ENCODE data around the gene WSCD2.
"Not testable (repeated sequence)": the region's sequence is repeated elsewhere in the genome, so short reads cannot be mapped to it uniquely, and the experiment has no call there.

The WSCD2 gene

DNA sequence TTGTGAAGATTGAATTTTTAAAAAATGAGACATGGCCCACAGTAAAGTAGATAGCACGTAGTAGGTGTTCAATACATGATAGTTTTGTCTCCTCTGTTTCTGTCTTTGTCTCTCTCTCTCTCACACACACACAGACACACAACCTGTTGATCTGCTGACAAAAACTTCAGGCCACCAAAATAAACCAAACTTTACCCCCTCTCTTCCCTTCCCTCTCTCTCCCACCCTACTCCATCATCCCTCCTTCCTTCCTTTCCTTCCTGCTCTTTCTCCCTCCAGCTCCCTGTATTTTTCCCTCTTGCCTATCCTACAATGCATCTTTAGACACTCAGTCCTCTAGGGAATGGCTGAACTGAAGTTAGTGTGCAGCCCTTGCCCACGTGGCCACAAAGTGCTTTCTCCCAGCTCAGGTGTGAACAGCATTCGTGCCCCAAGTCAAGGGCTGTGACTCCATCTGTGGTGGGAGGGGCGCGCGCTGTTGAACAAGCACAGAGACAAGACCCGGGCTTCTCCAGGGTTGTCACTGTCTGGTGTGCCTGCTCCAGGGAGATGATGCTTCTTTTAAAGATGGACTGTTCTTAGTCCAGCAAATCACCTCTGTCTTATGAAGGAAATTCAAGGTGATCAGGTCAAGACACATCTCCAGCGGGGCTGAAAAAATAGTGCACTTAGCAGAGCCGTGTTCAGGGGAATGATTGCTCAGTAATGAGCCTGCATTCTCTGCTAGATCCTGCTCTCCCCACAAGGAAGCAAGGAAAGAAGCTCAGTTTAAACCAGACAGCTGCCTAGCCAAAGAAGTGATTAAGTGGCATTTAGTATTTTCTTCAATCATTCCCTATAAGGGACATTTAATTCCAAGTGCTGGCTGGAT lies 75.3 kb downstream of the WSCD2 start:
- no peak for DNase-seq

DNA sequence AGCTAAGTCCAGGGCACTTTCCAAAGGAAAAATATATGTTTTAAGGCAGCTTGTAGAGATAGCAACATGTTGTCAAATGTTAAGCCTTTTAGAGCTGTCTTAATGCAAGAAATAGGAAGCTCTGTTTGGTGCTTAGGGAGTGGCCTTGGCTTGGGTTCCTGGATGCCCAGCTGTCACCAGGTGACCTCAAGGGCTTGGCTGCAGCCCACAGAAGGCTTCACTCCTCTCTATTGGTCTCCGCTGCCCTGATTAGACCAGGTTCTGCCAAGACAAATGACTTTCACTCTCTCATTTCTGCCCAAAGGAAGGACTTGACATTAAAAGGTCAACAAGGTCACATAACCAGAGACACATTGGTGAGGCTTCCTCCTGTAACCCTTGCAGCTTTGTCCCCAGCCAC lies 76.8 kb downstream of the WSCD2 start:
- DNase-seq, result no peak

DNA sequence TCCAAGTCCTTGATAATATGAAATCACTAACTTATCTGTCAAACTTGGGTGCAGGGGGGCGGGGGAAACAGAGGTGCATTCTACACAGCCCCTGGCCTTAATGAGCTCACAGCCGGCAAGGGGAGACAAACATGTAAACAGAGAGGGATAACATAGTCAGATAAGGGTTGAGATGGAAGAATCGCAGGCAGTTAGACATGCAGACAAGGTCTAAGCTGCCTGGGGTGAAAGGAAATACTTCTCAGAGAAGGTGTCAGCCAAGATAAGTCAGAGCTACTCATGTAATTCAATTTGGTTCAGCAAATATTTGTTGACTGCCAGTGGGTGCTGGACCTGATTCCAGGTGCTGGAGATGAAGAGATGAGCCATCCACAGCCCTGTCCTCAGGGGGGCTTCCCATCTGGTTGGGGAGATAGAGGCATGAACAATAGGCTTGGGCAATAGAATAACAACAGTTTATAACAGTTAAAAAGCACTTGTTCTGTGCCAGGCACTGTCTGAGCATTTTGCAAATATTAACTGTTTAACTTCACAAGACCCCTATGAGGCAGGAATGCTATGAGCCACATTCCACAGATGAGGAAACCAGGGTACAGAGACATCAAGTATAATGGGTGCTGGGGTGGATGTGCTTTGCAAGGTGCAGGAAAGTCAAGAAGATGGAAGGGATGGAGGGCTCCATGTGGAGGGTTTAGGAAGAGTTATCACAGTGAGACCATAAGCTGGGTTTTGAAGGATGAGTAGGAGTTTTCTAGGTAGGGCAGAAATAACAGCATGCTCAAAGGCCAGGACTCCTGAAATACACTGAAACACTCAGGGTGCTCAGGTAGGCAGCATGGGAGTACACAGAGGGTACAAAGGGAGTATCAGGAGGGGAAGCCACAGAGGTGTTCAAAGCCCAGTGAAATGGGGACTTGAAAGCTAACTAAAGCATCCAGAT lies 79.0 kb downstream of the WSCD2 start:
- no peak for DNase-seq

DNA sequence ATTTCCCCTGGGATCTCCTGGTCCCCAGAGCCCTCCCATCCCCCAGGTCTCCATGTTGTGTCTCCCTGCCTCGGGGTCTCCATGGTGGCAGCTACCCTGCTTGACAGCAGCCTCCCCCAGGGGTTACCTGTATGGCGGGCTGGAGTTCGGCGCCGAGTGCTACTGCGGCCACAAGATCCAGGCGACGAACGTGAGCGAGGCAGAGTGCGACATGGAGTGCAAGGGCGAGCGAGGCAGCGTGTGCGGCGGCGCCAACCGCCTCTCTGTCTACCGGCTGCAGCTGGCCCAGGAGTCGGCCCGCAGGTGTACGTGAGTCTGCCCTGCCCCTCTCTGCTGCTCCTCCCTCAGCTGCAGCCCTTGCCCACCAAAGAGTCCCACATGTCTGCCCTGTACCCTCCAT lies 80.9 kb downstream of the WSCD2 start:
- no peak for DNase-seq

DNA sequence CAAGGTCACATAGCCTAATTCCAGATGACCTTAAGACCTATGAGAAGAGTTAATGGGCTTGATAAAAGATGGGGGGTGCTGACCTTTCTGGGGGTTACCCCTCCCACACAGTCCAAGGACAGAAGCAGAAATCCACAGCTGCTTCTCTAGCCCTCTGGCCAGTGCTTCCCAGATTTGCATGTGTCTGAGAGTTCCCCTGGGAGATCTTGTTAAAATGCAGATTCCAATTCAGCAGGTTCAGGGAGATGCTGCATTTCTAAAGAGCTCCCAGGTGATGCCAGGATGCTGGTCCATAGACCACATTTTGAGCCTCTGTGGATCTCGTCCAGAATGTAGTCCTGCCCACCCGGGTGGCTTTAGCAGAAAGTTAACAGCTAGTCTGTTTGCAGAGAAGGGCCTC lies 82.1 kb downstream of the WSCD2 start:
- DNase-seq, result no peak

DNA sequence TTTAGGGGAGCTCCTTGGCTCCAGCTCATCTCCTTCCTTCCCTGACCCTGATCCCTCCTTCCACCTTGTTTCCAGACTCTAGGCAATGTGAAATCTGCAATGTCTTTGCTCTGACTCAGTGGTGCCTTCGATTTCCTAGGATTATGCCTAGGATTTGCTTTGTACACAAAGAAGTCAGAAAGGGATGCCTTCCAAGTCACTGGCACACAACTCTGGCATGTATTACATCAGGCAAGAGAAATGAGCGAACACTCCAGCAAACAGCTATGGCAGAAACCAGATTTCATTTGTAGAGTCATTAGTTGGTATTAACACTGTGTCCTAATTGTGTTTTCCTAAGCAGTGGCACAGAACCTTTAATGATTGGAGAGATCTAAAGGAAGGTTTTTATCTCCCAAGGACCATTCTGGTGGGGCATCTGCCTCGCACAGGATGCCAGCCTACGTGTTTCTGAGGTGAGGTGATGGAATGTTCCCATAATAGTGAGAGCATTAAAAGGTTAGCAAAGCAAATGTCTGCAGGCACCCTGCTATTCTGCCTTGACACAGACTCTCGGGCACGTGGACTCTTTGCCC lies 84.9 kb downstream of the WSCD2 start:
- no peak for DNase-seq

DNA sequence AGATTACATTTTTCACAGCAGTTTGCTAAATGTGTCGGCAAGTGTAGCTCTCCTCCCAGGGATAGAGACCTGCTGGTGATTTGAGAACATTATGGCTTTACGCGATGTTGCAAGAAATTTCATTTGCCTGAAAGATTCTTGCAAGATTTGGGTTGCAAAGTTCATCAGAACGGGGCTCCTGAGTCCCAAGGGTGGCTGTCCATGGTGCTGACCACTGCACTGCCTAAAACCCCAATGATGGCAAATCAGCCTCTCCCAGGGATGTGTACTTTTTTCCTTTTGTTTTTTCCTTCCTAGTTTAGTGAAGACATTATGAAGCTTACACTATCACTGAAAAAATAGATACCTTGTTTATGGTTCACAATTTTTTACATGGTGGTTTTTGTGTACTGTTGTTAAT lies 85.4 kb downstream of the WSCD2 start:
- no peak for DNase-seq

DNA sequence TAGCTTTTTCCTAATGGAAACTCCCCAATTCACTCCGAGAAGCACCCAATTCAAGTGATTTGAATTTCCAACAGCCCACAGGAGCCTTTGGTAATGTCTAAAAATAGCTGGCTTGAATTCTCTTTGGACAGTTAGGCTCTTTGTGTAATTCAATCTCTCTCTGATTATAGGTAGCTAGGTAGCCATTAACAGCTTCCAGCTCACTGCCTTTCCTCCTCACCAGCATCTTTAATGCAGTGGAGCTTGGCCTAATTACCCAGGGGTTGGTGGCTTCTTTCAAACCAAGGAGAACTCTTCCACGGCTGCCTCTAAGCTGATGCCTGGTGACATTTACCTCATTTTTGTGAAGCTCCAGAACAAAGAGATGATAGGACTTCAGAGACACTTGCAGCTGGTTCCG lies 86.4 kb downstream of the WSCD2 start:
- no peak for DNase-seq

DNA sequence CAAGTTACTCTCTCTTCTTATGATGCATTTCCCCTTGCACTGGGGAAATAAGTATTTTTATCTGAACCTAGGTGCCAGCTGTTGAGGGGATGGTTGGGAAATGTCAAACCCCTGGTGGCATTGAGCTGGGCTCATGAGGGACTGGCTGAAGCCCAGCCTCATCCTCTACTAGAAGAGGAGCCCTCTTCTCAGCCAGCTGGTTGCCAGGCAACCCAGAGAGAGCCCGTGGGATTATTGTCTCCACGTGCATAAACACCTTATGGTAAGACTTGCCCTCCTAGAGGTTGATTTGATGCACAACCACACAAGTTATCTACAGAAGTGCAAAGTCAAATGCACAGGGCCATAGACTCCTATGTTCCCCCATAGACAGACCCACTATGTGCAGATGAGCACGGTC lies 89.8 kb downstream of the WSCD2 start:
- no peak for DNase-seq

DNA sequence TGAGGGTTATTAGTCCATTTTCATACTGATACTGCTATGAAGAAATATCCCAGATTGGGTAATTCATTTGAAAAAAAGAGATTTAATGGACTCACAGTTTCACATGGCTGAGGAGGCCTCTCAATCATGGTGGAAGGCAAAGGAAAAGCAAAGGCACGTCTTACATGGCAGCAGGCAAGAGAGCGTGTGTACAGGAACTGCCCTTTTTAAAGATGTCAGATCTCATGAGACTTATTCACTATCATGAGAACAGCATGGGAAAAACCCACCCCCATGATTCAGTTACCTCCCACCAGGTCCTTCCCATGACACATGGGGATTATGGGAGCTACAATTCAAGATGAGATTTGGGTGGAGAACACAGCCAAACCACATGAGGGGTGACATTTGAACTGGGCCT lies 96.0 kb downstream of the WSCD2 start:
- DNase-seq, result not testable (repeated sequence)

DNA sequence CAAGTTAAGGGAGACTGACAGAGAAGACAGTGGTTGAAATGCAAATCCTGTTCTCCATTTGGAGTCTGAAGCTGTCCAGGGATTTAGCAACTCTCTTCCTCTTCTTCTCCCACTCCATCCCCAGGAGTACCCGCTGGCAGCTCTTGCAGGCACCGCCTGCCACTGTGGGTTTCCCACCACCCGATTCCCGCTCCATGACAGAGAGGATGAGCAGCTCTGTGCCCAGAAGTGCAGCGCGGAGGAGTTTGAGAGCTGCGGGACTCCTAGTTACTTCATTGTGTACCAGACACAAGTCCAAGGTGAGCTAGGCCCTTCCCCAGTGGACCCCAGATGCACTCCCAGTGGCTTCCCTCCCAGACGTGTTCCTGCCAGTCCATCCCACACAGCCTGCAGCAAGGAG lies 97.8 kb downstream of the WSCD2 start:
- DNase-seq, result no peak

DNA sequence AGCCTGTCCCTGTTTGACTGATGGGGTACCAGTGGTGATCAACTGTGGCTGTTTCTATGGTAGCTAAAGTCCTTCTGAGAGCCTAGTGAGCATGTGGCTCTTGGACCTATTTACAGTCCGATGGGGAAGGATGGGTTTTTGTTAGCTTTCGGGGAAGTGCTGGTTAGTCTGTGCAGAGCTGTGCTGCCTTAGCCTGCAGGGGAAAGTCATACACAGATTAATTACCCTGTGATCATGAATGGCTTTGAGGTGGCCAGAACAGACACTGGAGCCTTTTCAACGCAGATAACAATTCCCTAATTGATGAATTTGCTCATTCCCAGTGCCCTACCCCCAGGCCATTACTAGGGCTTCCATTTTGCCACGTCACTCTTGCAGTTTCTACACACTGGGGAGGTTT lies 99.7 kb downstream of the WSCD2 start:
- no peak for DNase-seq

DNA sequence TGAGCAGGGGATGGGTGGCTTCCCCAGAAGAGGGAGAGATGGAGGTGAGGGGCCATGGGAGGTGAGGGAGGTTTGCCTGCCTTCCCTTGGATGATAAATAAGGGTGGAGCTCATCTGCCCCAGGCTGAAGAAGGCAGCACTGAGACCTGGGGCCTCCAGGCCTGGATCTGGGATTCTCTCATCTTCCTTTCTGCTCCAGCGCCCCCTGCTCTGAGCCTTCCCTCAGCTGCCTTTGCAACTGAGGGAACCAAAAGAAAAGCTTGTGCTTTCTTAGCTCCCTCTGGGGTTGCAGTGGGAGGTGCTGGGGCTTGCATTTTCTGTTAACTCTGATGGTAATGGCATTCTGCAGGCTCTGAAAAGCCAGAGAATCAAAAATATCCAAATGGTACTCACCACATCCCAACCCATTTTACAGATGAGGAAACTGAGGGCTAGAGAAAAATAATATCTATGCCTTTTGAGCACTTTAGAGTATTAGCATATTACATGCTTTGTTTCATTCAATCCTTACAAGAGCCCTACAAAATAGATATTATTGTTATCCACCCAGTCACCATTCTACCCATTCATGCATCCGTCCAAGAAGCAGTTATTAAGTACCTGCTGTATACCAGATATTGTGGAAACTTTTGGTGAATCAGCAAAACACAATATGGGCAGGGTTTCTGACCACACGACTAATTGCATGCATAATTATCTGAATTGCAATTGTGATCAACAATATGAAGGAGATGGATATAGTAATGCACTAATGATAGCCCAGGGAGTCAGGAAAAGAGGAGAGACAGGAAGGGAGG lies 102.2 kb downstream of the WSCD2 start:
- no peak for DNase-seq

DNA sequence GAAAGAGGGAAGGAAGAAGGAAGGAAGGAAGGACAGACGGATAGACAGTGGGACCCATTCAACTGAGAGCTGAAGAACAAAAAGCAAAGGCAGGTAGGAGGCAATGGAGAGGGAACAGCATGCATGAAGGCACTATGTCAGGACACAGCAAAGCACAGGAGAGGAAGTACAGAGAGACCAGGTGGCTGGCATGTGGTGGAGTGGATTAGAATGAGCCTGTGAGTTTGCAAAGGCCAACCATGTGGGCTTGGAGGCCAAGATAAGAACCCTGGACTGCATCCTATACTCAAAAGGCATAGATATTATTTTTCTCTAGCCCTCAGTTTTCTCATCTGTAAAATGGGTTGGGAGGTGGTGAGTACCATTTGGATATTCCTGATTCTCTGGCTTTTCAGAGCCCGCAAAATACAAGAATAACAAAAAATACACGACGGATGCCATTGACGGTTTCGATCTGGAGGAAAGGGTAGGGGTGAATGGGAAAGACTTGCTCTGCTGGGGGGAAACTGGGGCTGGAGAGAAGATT lies 102.9 kb downstream of the WSCD2 start:
- no peak for DNase-seq

DNA sequence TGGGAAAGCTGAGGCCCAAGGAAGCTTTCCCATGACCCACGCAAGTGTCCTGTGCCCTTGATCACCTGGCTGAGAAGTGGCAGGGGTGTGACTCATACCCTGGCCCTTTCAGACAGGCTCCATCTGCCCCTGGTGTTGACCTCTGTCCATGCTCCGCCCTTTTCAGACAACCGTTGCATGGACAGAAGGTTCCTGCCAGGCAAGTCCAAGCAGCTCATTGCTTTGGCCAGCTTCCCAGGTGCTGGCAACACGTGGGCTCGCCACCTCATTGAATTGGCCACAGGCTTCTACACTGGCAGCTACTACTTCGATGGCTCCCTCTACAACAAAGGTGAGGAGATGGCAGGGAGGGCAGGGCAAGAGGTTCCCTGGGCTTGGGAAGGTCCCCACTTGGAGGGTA lies 103.5 kb downstream of the WSCD2 start:
- DNase-seq, result no peak

DNA sequence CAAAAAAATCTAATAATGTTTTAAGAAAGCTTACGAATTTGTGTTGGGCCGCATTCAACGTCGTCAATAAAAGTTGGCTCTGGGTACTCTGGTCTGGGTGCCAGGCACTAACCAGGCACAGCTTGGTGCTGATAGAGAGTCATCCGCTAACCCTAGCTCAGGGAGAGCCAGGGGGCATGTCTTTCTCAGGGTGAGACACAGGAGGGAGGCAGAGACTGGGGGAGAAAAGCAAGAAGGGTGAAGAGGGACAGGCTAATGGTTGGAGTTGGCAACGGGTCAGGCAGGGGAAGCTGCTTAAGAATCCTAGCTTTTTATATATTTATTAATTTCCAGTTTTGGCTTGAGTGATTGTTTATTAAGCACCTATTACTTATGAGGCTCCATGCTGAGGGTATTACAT lies 105.1 kb downstream of the WSCD2 start:
- no peak for DNase-seq

DNA sequence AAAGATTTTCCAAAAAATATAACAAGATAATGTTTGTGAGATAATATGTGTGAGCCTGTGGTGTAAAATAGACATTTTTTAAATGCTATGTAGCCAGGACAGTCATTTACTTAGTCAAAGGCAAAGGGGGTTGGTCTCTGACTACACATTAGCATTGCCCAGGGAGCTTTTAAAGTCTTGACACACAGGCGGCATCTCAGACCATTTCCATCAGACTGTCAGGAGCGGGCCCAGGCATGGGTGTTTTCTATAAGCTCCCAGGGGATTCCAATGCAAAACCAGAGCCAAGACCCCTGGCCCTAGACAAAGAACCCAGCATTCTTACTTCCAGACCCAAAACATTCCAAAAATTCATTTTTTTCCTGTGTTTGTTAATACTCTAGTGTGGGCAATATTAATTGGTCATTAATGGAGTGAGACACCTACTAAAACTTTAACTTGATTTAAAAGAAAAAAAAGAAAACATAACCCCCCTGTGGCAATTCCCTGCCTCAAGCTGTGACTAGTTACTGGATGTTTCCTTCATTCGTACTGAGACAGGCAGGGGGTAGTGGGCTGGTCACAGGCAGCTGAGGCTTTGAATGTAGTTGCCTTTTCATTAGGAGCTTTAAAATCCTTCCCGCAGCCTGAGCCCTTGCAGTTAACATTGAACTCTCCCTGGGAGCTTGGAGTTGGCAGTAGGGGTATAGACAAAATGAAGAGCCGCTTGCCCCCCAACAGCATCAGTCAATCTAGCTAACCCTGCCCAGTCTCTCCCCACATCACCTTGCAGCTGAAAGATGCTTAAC lies 106.3 kb downstream of the WSCD2 start:
- DNase-seq, result no peak

DNA sequence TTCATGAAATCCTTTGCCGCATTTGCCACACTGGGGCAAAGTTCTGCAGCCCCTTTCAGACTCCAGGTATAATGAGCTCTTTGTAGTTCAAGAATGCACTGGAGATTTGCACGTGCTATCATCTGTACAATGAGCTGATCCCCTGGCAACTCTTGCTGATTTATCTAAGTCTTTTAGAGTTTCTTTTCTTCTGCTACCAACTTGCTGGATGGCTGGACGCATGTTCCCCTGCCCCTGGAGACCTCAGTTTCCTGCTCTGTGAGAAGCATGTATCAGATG lies 106.8 kb downstream of the WSCD2 start:
- DNase-seq, result no peak

DNA sequence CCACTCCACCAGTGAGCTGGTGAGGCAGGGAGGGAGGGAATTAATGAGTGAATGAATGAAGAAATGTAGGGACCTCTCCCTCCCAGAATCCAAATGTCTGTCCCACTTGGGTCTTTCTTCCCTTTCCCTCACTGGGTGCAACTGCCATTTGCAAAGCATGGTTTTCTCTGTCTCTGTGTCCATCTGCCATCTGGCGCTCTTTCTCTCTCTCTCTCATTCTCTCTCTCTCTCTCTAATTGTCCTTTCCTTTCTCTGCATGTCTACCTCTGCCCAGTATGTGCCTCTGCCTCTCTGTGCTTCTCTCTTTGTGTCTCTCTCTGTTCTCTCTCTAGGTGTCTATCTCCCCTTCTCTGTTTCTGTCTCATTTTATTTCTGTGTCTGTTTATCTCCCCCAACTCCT lies 107.3 kb downstream of the WSCD2 start:
- no peak for DNase-seq

DNA sequence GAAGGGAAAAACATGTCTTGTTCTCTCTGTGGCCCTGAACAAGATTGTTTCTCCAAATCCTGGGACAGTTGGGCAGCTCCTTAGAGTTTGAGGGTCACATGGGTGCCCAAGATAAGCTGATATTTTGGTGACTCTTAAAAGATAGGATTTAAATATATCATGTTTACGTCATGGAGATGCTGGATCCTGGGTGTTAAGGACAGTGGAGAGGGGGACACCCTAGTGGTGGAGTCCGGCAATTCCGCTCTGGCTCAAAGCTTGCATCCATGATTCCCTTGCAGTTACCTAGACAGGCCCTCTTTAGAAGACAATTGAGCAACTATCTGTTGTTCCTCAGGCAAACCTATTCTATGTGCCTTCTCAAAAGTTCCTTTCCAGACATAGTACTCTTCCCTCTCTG lies 108.2 kb downstream of the WSCD2 start:
- DNase-seq, result no peak

DNA sequence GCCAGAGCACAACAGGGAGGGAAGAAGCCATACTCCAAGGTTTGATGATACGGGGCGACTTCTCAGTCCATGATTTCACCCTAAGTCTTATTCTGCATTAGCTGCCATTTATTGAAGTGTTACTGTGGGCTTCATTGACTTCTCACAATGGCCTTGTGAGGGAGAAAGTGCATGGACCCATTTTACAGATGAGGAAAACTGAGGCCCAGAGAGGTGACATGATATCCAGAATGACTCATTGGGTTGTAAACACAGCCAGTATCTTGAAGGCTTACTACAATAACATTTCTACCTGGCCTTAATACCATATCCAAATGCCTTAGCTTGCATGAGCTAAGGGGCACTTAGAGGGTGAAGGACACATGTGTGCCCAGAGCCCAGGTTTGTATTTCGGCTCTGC lies 109.4 kb downstream of the WSCD2 start:
- DNase-seq, result no peak

DNA sequence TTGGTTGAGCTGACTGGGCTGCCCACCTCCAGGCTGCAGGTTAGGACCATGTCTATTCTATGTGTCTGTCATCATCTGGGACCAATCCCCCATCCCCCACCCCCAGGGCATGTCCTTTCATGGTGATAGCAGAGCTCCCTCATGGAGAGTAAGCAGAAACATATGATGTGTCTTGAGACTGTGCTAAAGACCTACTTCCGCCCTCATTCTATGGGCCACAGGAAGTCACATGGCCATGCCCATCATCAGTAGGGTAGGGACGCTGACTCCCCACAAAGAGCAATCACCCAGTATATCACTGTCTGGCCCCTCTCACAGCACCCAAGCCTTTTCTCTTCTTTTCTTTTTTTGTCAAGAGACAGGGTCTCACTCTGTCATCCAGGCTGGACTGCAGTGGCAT lies 110.3 kb downstream of the WSCD2 start:
- no peak for DNase-seq
